Measurements from ENCODE around the gene MTRF1.
"Not testable (repeated sequence)": the region's sequence is repeated elsewhere in the genome, so short reads cannot be mapped to it uniquely, and the experiment has no call there.

The MTRF1 gene

DNA sequence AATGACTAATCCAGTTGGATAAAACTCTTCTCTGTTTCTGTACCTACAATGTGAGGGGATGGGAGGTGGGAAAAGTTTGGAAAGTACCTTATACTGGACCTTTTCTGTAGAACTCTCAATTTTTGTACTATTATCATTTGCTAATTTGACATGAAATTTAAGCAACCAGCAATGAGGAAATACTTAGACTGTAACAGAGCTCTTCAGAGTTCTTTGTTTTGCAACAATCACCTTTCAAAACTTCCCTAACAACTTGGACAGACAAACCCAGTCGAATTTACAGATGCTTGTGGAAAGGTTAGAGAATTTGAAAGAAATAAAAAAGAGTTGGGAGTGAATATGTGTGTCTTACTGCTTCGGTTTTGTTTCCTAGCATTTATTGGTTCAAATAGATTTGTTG lies 85.8 kb downstream of the MTRF1 start:
- no peak for DNase-seq (ENCODE audit: low read depth)

DNA sequence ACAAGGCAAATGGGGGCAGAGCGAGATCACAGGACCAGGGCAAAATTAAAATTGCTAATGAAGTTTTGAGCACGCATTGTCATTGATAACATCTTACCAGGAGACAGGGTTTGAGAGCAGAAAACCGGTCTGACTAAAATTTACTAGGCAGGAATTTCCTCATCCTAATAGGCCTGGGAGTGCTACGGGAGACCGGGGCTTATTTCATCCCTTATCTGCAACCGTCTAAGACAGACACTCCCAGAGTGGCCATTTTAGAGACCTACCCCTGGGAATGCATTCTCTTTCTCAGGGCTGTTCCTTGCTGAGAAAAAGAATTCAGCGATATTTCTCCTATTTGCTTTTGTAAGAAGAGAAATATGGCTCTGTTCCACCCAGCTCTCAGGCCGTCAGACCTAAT lies 87.8 kb downstream of the MTRF1 start:
- not testable (repeated sequence) for DNase-seq (ENCODE audit: low read depth)

Measured in activated T-cell treated with anti-CD3 and anti-CD28 coated beads for 1 hour (primary cell).